Endothelial cell (in vitro differentiated cells): ENCODE data around the gene DIAPH2. TPM values are rescaled to one million over a fixed set of nuclear protein-coding genes. Genes with fewer than 3 reads are reported as not detected.

Experiments
- DNase-seq: peaks from one replicate; pipeline ENCODE4 v3.0.0; 2021; ENCODE audit warnings: low spot score
- H3K27ac Mint-ChIP-seq: one replicate; pipeline ENCODE4 v1.8.0; 2021; ENCODE audit warnings: mixed read lengths, inconsistent platforms; ENCODE audit not compliant: unreplicated experiment
- H3K27me3 Mint-ChIP-seq: one replicate; pipeline ENCODE4 v1.8.0; 2021; ENCODE audit warnings: mild to moderate bottlenecking, moderate library complexity, mixed read lengths, inconsistent platforms; ENCODE audit not compliant: unreplicated experiment
- H3K36me3 Mint-ChIP-seq: one replicate; pipeline ENCODE4 v1.8.0; 2021; ENCODE audit warnings: mild to moderate bottlenecking, low read depth, mixed read lengths, inconsistent platforms; ENCODE audit not compliant: unreplicated experiment
- H3K4me1 Mint-ChIP-seq: one replicate; pipeline ENCODE4 v1.8.0; 2021; ENCODE audit warnings: mild to moderate bottlenecking, mixed read lengths, inconsistent platforms; ENCODE audit not compliant: unreplicated experiment
- H3K4me3 Mint-ChIP-seq: one replicate; pipeline ENCODE4 v1.8.0; 2021; ENCODE audit warnings: mild to moderate bottlenecking, mixed read lengths, inconsistent platforms; ENCODE audit not compliant: unreplicated experiment
- H3K9me3 Mint-ChIP-seq: one replicate; pipeline ENCODE4 v1.8.0; 2021; ENCODE audit warnings: mixed read lengths, inconsistent platforms; ENCODE audit not compliant: unreplicated experiment
- CTCF ChIP-seq: fragments of 200-600 bp; sonication (generic); IDR thresholded peaks from one replicate; pipeline ENCODE4 v1.5.0; 2021; ENCODE audit warnings: antibody characterized with exemption; ENCODE audit not compliant: unreplicated experiment
- total RNA-seq: library from RNA; stranded (reverse); fragmentation: NEBNext Ultra II Directional; extraction: Animal tissue kit (Norgen Biotek cat#: 25700); gene quantifications from one replicate; pipeline ENCODE4 v1.2.1, GENCODE V29; 2021; ENCODE audit not compliant: unreplicated experiment

The DIAPH2 gene
- total RNA-seq, 1 donor from 2014 or later, result 45.3 TPM

GRCh38 chrX:97158269-97158668 is 473.6 kb downstream of the DIAPH2 start:
- Mint-ChIP-seq H3K9me3 (no peaks in the 10 kb centered on the region), H3K4me3 (no peak overlapping the region), H3K27ac (no peak overlapping the region), H3K4me1 (peaks cover 10% of the 10 kb centered on the region), H3K27me3 (no peaks in the 10 kb centered on the region), H3K36me3 (no peaks in the 10 kb centered on the region)
- no peak for DNase-seq
- no peak for TF ChIP-seq CTCF

GRCh38 chrX:97159916-97160800 is 475.5 kb downstream of the DIAPH2 start:
- Mint-ChIP-seq H3K27me3 (peaks cover 1% of the 10 kb centered on the region), H3K27ac (no peak overlapping the region), H3K4me1 (peaks cover 10% of the 10 kb centered on the region), H3K9me3 (no peaks in the 10 kb centered on the region), H3K36me3 (no peaks in the 10 kb centered on the region), H3K4me3 (no peak overlapping the region)
- TF ChIP-seq CTCF, result no peak
- peak; percentile 2 for DNase-seq

DNA sequence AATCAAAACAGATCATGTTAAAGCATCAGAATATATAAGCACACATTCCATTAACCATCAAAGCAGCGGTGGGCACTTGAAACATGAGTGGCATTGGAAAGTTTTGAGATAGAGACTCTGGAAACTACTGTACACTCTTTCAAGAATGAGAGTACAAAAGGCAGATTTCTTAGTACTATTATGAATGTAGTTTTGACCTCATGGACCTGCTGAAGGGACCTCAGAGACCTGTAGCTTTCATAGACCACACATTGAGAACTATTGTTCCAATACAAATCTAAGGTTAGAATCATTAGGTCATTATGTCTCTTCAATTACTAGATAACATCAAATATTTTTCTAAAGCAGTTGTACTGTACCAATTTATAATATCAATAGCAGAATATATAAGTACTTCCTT is 482.7 kb downstream of the DIAPH2 start:
- no peak for DNase-seq
- Mint-ChIP-seq H3K27me3 (peaks cover 1% of the 10 kb centered on the region), H3K4me1 (peaks cover 9% of the 10 kb centered on the region), H3K9me3 (no peaks in the 10 kb centered on the region), H3K27ac (no peak overlapping the region), H3K36me3 (no peaks in the 10 kb centered on the region), H3K4me3 (no peak overlapping the region)
- TF ChIP-seq CTCF, result no peak

DNA sequence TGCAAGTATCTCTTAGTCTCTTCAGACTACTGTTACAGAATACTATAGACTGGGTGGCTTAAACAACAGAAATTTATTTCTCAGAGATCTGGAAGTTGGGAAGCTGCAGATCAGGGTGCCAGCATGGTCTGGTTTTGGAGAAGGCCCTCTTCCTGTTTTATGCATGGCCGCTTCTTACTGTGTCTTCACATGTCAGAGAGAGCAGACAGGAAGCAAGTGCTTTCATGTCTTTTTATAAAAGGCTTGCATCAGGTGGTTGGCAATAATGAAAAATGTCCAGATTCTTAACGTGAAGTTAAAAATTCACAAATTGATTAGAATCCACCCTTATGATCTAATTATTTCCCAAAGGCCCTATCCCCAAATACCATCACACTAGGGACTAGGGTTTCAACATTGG is 484.0 kb downstream of the DIAPH2 start:
- Mint-ChIP-seq H3K27ac (no peak overlapping the region), H3K9me3 (no peaks in the 10 kb centered on the region), H3K27me3 (peaks cover 1% of the 10 kb centered on the region), H3K36me3 (no peaks in the 10 kb centered on the region), H3K4me3 (no peak overlapping the region), H3K4me1 (peaks cover 9% of the 10 kb centered on the region)
- no peak for TF ChIP-seq CTCF
- DNase-seq, result no peak

- no peak overlapping the region for H3K4me3 Mint-ChIP-seq
- H3K9me3 Mint-ChIP-seq, result no peaks in the 10 kb centered on the region
- TF ChIP-seq CTCF, result no peak
- H3K36me3 Mint-ChIP-seq, result peaks cover 6% of the 10 kb centered on the region
- H3K27me3 Mint-ChIP-seq, result no peaks in the 10 kb centered on the region
- H3K4me1 Mint-ChIP-seq, result no peaks in the 10 kb centered on the region
- no peak for DNase-seq
- no peak overlapping the region for H3K27ac Mint-ChIP-seq
Measured at GRCh38 chrX:97175147-97175546, 490.5 kb downstream of the DIAPH2 start.
